Peyer's patch (tissue), 4 donors: ENCODE results near the gene CRIM1.

Experiments used
- CTCF ChIP-seq, 6 experiments: fragments of 450-650 bp in 4 of 6; fragments of 200-600 bp in 2 of 6; sonication (generic) in 1 of 6; IDR thresholded peaks; one replicate each; pipeline ENCODE4 v1.5.1; 2017 to 2019; ENCODE audit warnings: antibody characterized with exemption in 6 of 6, mild to moderate bottlenecking in 3 of 6, moderate library complexity in 1 of 6
- POLR2A ChIP-seq, 2 donors: fragments of 450-650 bp; IDR thresholded peaks; one replicate each; pipeline ENCODE4 v1.5.1; 2017; ENCODE audit warnings: antibody characterized with exemption in 2 of 2, mild to moderate bottlenecking in 2 of 2, moderate library complexity in 2 of 2

GRCh38 chr2:36351736-36352349 is 3.7 kb upstream of the CRIM1 start:
- peak in 5 of 6 experiments; percentile 28 to 75 (median 69) for TF ChIP-seq CTCF (IDR thresholded peaks at IDR 0.05)
- no peak for TF ChIP-seq POLR2A (IDR thresholded peaks at IDR 0.05)
